Right atrium auricular region (tissue), 2 donors: Measurements from ENCODE around the gene PKD1L1. TPM values are rescaled to one million over a fixed set of nuclear protein-coding genes. Genes with fewer than 3 reads are reported as not detected.
"Not testable (repeated sequence)": the region's sequence is repeated elsewhere in the genome, so short reads cannot be mapped to it uniquely, and the experiment has no call there.

Experiments
- DNase-seq: peaks from one replicate; pipeline ENCODE4 v3.0.0-alpha.2; 2019; ENCODE audit warnings: low spot score
- H3K27ac ChIP-seq, 2 donors: fragments of 200-600 bp; sonication (generic); 1 replicate in 1 of 2; 2 replicates in 1 of 2; pipeline ENCODE4 v1.5.1; 2016 to 2019
- H3K27me3 ChIP-seq, 2 donors: fragments of 200-600 bp; sonication (generic); one replicate each; pipeline versions ENCODE4 v1.5.1 to v1.6.0; 2017 to 2019
- H3K36me3 ChIP-seq: fragments of 200-600 bp; sonication (generic); one replicate; pipeline ENCODE4 v1.5.1; 2016
- H3K4me1 ChIP-seq, 2 donors: fragments of 200-600 bp; sonication (generic); one replicate each; pipeline versions ENCODE4 v1.5.1 to v1.6.0; 2017 to 2019
- H3K4me3 ChIP-seq, 2 donors: fragments of 200-600 bp; sonication (generic); 1 replicate in 1 of 2; 2 replicates in 1 of 2; pipeline ENCODE4 v1.5.1; 2017 to 2019; ENCODE audit warnings: mild to moderate bottlenecking in 1 of 2, moderate library complexity in 1 of 2
- H3K9me3 ChIP-seq, 2 donors: fragments of 200-600 bp; sonication (generic); one replicate each; pipeline ENCODE4 v1.5.1; 2019
- CTCF ChIP-seq, 2 donors: fragments of 200-600 bp; sonication (generic); IDR thresholded peaks; one replicate each; pipeline ENCODE4 v1.5.1; 2019; ENCODE audit warnings: antibody characterized with exemption in 2 of 2
- total RNA-seq, 2 donors: library from RNA; depleted of rRNA; stranded (reverse); fragments of >200 nt; gene quantifications; one replicate each; pipeline ENCODE4 v1.1.0, GENCODE V29; 2016

PKD1L1 gene
- total RNA-seq, 2 donors from 2014 or later = 0.98 to 1.1 TPM

- H3K9me3 ChIP-seq = no peaks in the 10 kb centered on the region
- no peaks in the 10 kb centered on the region for H3K27me3 ChIP-seq
- no peak overlapping the region for H3K4me3 ChIP-seq
- no peak for TF ChIP-seq CTCF (IDR thresholded peaks at IDR 0.05)
- no peaks in the 10 kb centered on the region for H3K36me3 ChIP-seq
- no peak overlapping the region for H3K27ac ChIP-seq
- no peak for DNase-seq
- peaks cover 0 to 28% of the 10 kb centered on the region in 2 donors for H3K4me1 ChIP-seq
Measured at GRCh38 chr7:47933215-47933614, 15.1 kb downstream of the PKD1L1 start.

GRCh38 chr7:47932466-47933037 lies 15.7 kb downstream of the PKD1L1 start:
- peaks cover 0 to 22% of the 10 kb centered on the region in 2 donors for H3K4me1 ChIP-seq
- H3K36me3 ChIP-seq = no peaks in the 10 kb centered on the region
- H3K27ac ChIP-seq = no peak overlapping the region
- no peak overlapping the region for H3K4me3 ChIP-seq
- TF ChIP-seq CTCF (IDR thresholded peaks at IDR 0.05) = no peak
- no peak for DNase-seq
- H3K9me3 ChIP-seq = no peaks in the 10 kb centered on the region
- no peaks in the 10 kb centered on the region for H3K27me3 ChIP-seq

- no peak overlapping the region for H3K4me3 ChIP-seq
- no peak for DNase-seq
- peaks cover 0 to 17% of the 10 kb centered on the region in 2 donors for H3K4me1 ChIP-seq
- no peaks in the 10 kb centered on the region for H3K9me3 ChIP-seq
- no peak overlapping the region for H3K27ac ChIP-seq
- no peaks in the 10 kb centered on the region for H3K36me3 ChIP-seq
- no peaks in the 10 kb centered on the region for H3K27me3 ChIP-seq
- no peak for TF ChIP-seq CTCF (IDR thresholded peaks at IDR 0.05)
Measured at GRCh38 chr7:47932016-47932415, 16.2 kb downstream of the PKD1L1 start.

GRCh38 chr7:47931005-47932004 lies 17.0 kb downstream of the PKD1L1 start:
- Histone ChIP-seq H3K27me3 (no peaks in the 10 kb centered on the region), H3K36me3 (no peaks in the 10 kb centered on the region), H3K4me3 (no peak overlapping the region), H3K27ac (no peak overlapping the region), H3K9me3 (no peaks in the 10 kb centered on the region), H3K4me1 (peaks cover 0 to 10% of the 10 kb centered on the region in 2 donors)
- no peak for DNase-seq
- TF ChIP-seq CTCF (IDR thresholded peaks at IDR 0.05) = no peak

- TF ChIP-seq CTCF (IDR thresholded peaks at IDR 0.05) = no peak
- H3K9me3 ChIP-seq = no peaks in the 10 kb centered on the region
- no peak for DNase-seq
- no peaks in the 10 kb centered on the region for H3K4me1 ChIP-seq
- no peak overlapping the region for H3K27ac ChIP-seq
- H3K27me3 ChIP-seq = no peaks in the 10 kb centered on the region
- H3K36me3 ChIP-seq = no peaks in the 10 kb centered on the region
- H3K4me3 ChIP-seq = no peak overlapping the region
Measured at GRCh38 chr7:47924266-47924665, 24.0 kb downstream of the PKD1L1 start.

- not testable (repeated sequence) for H3K36me3 ChIP-seq, H3K9me3 ChIP-seq, H3K27me3 ChIP-seq, H3K4me3 ChIP-seq, DNase-seq, H3K4me1 ChIP-seq, H3K27ac ChIP-seq
Measured at GRCh38 chr7:47923081-47923875, 25.0 kb downstream of the PKD1L1 start.

GRCh38 chr7:47916514-47916913 lies 31.8 kb downstream of the PKD1L1 start:
- H3K36me3 ChIP-seq, H3K9me3 ChIP-seq, H3K4me1 ChIP-seq, H3K27ac ChIP-seq, H3K4me3 ChIP-seq, H3K27me3 ChIP-seq, DNase-seq: not testable (repeated sequence)
